Measurements from ENCODE around the gene RABGGTB.
"Not testable (repeated sequence)": the region's sequence is repeated elsewhere in the genome, so short reads cannot be mapped to it uniquely, and the experiment has no call there.

RABGGTB gene

DNA sequence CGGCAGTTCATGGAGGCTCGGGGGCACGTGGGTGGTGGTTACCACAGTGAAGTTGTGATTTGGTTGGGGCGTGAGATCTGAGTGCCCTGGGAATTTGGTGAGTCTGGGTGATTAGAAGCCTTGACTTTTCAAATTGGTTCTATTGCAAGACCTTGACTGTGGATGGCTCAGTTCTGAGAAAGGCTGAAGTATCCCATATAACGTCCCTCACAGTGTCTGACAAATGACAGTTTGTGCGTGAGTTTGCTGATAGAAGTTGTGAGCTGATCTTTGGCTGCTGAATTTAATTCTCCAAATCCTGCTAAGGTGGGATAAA is 11.2 kb downstream of the RABGGTB start:
- H3K79me2 ChIP-seq (ENCODE audit: control insufficient read depth, low read length): peaks cover 4% of the 10 kb centered on the region; the same call in 1 of the 2 replicates
- no peak overlapping the region for H3K27ac ChIP-seq (ENCODE audit: low read depth, low read length)
- H3K27me3 ChIP-seq (ENCODE audit: control insufficient read depth, low read length): no peaks in the 10 kb centered on the region
- H3K9me2 ChIP-seq (replicated peaks; ENCODE audit: control insufficient read depth, low read length): no peaks in the 10 kb centered on the region
- TF ChIP-seq, protein P1, sequence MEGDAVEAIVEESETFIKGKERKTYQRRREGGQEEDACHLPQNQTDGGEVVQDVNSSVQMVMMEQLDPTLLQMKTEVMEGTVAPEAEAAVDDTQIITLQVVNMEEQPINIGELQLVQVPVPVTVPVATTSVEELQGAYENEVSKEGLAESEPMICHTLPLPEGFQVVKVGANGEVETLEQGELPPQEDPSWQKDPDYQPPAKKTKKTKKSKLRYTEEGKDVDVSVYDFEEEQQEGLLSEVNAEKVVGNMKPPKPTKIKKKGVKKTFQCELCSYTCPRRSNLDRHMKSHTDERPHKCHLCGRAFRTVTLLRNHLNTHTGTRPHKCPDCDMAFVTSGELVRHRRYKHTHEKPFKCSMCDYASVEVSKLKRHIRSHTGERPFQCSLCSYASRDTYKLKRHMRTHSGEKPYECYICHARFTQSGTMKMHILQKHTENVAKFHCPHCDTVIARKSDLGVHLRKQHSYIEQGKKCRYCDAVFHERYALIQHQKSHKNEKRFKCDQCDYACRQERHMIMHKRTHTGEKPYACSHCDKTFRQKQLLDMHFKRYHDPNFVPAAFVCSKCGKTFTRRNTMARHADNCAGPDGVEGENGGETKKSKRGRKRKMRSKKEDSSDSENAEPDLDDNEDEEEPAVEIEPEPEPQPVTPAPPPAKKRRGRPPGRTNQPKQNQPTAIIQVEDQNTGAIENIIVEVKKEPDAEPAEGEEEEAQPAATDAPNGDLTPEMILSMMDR (IDR thresholded peaks at IDR 0.05; ENCODE audit: low read depth, low read length, poor library complexity, severe bottlenecking): no peak
- no peak for TF ChIP-seq EZH2phosphoT487 (IDR thresholded peaks at IDR 0.05; ENCODE audit: borderline replicate concordance, low read length)
- no peak overlapping the region for H3K4me3 ChIP-seq (ENCODE audit: low read length)
- peaks cover 73% of the 10 kb centered on the region for H3F3A ChIP-seq (ENCODE audit: control insufficient read depth, insufficient read depth)
- peaks cover 20% of the 10 kb centered on the region; the same call in 1 of the 2 replicates for H4K20me1 ChIP-seq (ENCODE audit: control insufficient read depth, insufficient read depth, low read depth, low read length)
- H3K9me3 ChIP-seq (ENCODE audit: control insufficient read depth, insufficient read depth, low read length): no peaks in the 10 kb centered on the region
- H3K4me2 ChIP-seq (ENCODE audit: low read length): no peak overlapping the region
- peaks cover 53% of the 10 kb centered on the region for H3K36me3 ChIP-seq (ENCODE audit: control insufficient read depth, low read length)
- H3K4me1 ChIP-seq (ENCODE audit: control insufficient read depth, low read length): no peaks in the 10 kb centered on the region; the same call in 1 of the 2 replicates

DNA sequence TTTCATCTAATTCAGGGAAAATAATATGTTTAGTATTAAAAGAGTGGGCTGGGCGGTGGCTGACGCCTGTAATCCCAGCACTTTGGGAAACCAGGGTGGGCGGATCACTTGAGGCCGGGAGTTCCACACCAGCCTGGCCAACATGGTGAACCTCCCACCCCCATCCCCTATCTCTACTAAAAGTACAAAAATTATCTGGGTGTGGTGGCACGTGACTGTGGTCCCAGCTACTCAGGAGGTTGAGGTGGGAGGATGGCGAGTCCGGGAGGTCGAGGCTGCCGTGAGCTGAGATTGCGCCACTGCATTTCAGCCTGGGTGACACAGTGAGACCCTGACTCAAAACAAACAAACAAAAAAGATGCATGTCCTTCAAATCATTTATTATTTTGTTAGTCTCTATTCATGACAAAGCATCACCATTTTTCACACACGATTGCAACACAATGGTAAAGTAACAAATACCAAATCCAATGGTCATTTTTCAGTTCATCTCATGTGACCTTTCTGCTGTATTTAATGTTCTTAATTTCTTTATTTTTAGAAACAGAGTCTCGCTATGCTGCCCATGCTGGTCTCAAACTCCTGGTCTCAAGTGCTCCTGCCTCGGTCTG is 11.7 kb downstream of the RABGGTB start:
- no peaks in the 10 kb centered on the region for H3K27me3 ChIP-seq (ENCODE audit: control insufficient read depth, low read length)
- H4K20me1 ChIP-seq (ENCODE audit: control insufficient read depth, insufficient read depth, low read depth, low read length): peaks cover 17% of the 10 kb centered on the region; the same call in 1 of the 2 replicates
- H3K36me3 ChIP-seq (ENCODE audit: control insufficient read depth, low read length): peaks cover 49% of the 10 kb centered on the region
- H3K9me3 ChIP-seq (ENCODE audit: control insufficient read depth, insufficient read depth, low read length): no peaks in the 10 kb centered on the region
- TF ChIP-seq EZH2phosphoT487 (IDR thresholded peaks at IDR 0.05; ENCODE audit: borderline replicate concordance, low read length): no peak
- TF ChIP-seq, protein P1 (IDR thresholded peaks at IDR 0.05; ENCODE audit: low read depth, low read length, poor library complexity, severe bottlenecking): no peak
- H3K27ac ChIP-seq (ENCODE audit: low read depth, low read length): no peak overlapping the region
- no peaks in the 10 kb centered on the region for H3K4me1 ChIP-seq (ENCODE audit: control insufficient read depth, low read length)
- no peak overlapping the region for H3K4me3 ChIP-seq (ENCODE audit: low read length)
- H3K9me2 ChIP-seq (replicated peaks; ENCODE audit: control insufficient read depth, low read length): no peaks in the 10 kb centered on the region
- H3K79me2 ChIP-seq (ENCODE audit: control insufficient read depth, low read length): no peaks in the 10 kb centered on the region
- H3K4me2 ChIP-seq (ENCODE audit: low read length): no peak overlapping the region
- H3F3A ChIP-seq (ENCODE audit: control insufficient read depth, insufficient read depth): peaks cover 69% of the 10 kb centered on the region

DNA sequence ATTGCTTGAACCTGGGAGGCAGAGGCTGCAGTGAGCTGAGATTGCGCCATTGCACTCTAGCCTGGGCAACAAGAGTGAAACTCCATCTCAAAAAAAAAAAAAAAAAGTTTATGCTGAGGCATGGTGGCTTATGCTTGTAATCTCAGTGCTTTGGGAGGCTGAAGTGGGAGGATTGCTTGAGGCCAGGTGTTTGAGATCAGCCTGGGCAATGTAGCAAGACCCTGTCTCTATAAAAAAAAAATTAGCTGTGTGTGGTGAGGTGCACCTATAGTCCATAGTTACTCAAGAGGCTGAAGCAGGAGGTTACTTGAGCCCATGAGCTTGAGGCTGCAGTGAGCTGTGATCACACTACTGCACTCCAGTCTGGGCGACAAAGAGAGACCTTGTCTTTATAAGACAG is 15.4 kb downstream of the RABGGTB start:
- H3K9me3 ChIP-seq (ENCODE audit: control insufficient read depth, insufficient read depth, low read length): not testable (repeated sequence)
- peaks cover 32% of the 10 kb centered on the region for H3F3A ChIP-seq (ENCODE audit: control insufficient read depth, insufficient read depth)

DNA sequence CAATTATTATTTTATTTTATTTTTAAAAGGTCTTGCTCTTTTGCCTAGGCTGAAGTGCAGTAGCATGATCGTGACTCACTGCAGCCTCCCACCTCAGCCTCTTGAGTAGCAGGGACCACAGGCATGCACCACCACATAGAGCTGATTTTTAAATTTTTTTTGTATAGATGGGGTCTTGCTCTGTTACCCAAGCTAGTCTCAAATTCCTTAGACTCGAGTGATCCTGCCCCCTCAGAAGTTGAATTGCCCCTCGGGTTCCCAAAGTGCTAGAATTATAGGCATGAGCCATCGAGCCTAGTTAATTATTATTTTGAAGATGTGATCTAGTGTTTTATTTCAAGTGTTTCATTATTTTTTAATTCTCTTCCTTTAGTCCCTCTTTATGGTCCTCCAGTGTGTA is 22.9 kb downstream of the RABGGTB start:
- H3K27ac ChIP-seq (ENCODE audit: low read depth, low read length): no peak overlapping the region
- H3K27me3 ChIP-seq (ENCODE audit: control insufficient read depth, low read length): no peaks in the 10 kb centered on the region
- H3K79me2 ChIP-seq (ENCODE audit: control insufficient read depth, low read length): no peaks in the 10 kb centered on the region
- H4K20me1 ChIP-seq (ENCODE audit: control insufficient read depth, insufficient read depth, low read depth, low read length): no peaks in the 10 kb centered on the region
- no peaks in the 10 kb centered on the region for H3K9me2 ChIP-seq (replicated peaks; ENCODE audit: control insufficient read depth, low read length)
- TF ChIP-seq, protein P1 (IDR thresholded peaks at IDR 0.05; ENCODE audit: low read depth, low read length, poor library complexity, severe bottlenecking): no peak
- TF ChIP-seq EZH2phosphoT487 (IDR thresholded peaks at IDR 0.05; ENCODE audit: borderline replicate concordance, low read length): no peak
- no peaks in the 10 kb centered on the region for H3K9me3 ChIP-seq (ENCODE audit: control insufficient read depth, insufficient read depth, low read length)
- no peaks in the 10 kb centered on the region for H3K4me1 ChIP-seq (ENCODE audit: control insufficient read depth, low read length)
- H3K4me3 ChIP-seq (ENCODE audit: low read length): no peak overlapping the region
- no peak overlapping the region for H3K4me2 ChIP-seq (ENCODE audit: low read length)
- H3K36me3 ChIP-seq (ENCODE audit: control insufficient read depth, low read length): no peaks in the 10 kb centered on the region
- no peaks in the 10 kb centered on the region for H3F3A ChIP-seq (ENCODE audit: control insufficient read depth, insufficient read depth)

More for the DNA sequence above, 15.4 kb downstream of the RABGGTB start:
- peaks cover 11% of the 10 kb centered on the region for H3K36me3 ChIP-seq (ENCODE audit: control insufficient read depth, low read length)
- not testable (repeated sequence) for H3K4me2 ChIP-seq (ENCODE audit: low read length); H3K27me3 ChIP-seq (ENCODE audit: control insufficient read depth, low read length); H3K4me3 ChIP-seq (ENCODE audit: low read length); H3K79me2 ChIP-seq (ENCODE audit: control insufficient read depth, low read length); H3K27ac ChIP-seq (ENCODE audit: low read depth, low read length); H3K9me2 ChIP-seq (replicated peaks; ENCODE audit: control insufficient read depth, low read length); H3K4me1 ChIP-seq (ENCODE audit: control insufficient read depth, low read length); H4K20me1 ChIP-seq (ENCODE audit: control insufficient read depth, insufficient read depth, low read depth, low read length)

DNA sequence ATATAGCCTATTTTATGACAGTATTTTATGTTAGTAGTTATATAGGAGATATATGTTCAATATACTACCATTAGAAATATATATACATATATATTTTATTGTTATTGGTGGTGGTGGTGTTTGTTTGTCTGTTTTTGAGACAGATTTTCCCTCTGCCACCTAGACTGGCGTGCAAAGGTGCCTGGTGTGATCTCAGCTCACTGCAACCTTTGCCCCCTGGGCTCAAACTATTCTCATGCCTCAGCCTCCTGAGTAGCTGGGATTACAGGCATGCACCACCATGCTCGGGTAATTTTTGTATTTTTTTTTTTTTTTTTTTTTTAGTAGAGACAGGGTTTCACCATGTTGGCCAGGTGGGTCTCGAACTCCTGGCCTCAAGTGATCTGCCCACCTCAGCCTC is 24.1 kb downstream of the RABGGTB start:
- H3K4me1 ChIP-seq (ENCODE audit: control insufficient read depth, low read length); H3K79me2 ChIP-seq (ENCODE audit: control insufficient read depth, low read length); H3K9me2 ChIP-seq (replicated peaks; ENCODE audit: control insufficient read depth, low read length); H3K27me3 ChIP-seq (ENCODE audit: control insufficient read depth, low read length); H3K4me2 ChIP-seq (ENCODE audit: low read length); H4K20me1 ChIP-seq (ENCODE audit: control insufficient read depth, insufficient read depth, low read depth, low read length); H3K9me3 ChIP-seq (ENCODE audit: control insufficient read depth, insufficient read depth, low read length); H3F3A ChIP-seq (ENCODE audit: control insufficient read depth, insufficient read depth); H3K4me3 ChIP-seq (ENCODE audit: low read length); H3K36me3 ChIP-seq (ENCODE audit: control insufficient read depth, low read length); H3K27ac ChIP-seq (ENCODE audit: low read depth, low read length): not testable (repeated sequence)
